Naive B cell (primary cell): ENCODE data around the gene ATG4B. TPM values are rescaled to one million over a fixed set of nuclear protein-coding genes. Genes with fewer than 3 reads are reported as not detected.
A peak's percentile ranks its signal among the peaks of the same experiment; 100 is the strongest.

Experiments used
- ATAC-seq, 2 donors: fragments of 150-1000 bp; cut with Tn5 transposase; 2 replicates each; pipeline ENCODE4 v1.10.0; 2021; ENCODE audit warnings: low read depth in 2 of 2, mild to moderate bottlenecking in 2 of 2, moderate library complexity in 2 of 2
- DNase-seq: peaks from one replicate; pipeline ENCODE4 v3.0.0; 2022
- H3K27ac Mint-ChIP-seq, 6 donors: one replicate each; pipeline ENCODE4 v1.8.0; 2020 to 2022; ENCODE audit warnings: mild to moderate bottlenecking in 6 of 6, mixed read lengths in 6 of 6, moderate library complexity in 5 of 6, inconsistent platforms in 2 of 6
- H3K27me3 Mint-ChIP-seq, 3 donors: one replicate each; pipeline ENCODE4 v1.8.0; 2021 to 2022; ENCODE audit warnings: mixed read lengths in 3 of 3, mild to moderate bottlenecking in 1 of 3
- H3K36me3 Mint-ChIP-seq, 2 donors: one replicate each; pipeline ENCODE4 v1.8.0; 2020 to 2022; ENCODE audit warnings: mixed read lengths in 2 of 2, inconsistent platforms in 1 of 2, mild to moderate bottlenecking in 1 of 2
- H3K4me1 Mint-ChIP-seq, 3 donors: one replicate each; pipeline ENCODE4 v1.8.0; 2020 to 2022; ENCODE audit warnings: mixed read lengths in 3 of 3, inconsistent platforms in 1 of 3, mild to moderate bottlenecking in 1 of 3, moderate library complexity in 1 of 3
- H3K4me3 Mint-ChIP-seq, 8 donors: one replicate each; pipeline ENCODE4 v1.8.0; 2020 to 2022; ENCODE audit warnings: mild to moderate bottlenecking in 8 of 8, mixed read lengths in 8 of 8, moderate library complexity in 8 of 8, inconsistent platforms in 2 of 8
- H3K9me3 Mint-ChIP-seq, 7 donors: one replicate each; pipeline ENCODE4 v1.8.0; 2020 to 2022; ENCODE audit warnings: mixed read lengths in 7 of 7, mild to moderate bottlenecking in 5 of 7, inconsistent platforms in 2 of 7, moderate library complexity in 1 of 7
- polyA plus RNA-seq, 6 donors: library from polyadenylated mRNA; unstranded; fragments of 300-500 nt; fragmentation: Illumina TruSeq; gene quantifications; one replicate each; pipeline ENCODE4 v1.2.3, GENCODE V29; 2021; ENCODE audit warnings: low read depth in 6 of 6

The ATG4B gene
- polyA plus RNA-seq, 6 donors from 2014 or later, result 61.5 to 74.6 (median 64.5) TPM

DNA sequence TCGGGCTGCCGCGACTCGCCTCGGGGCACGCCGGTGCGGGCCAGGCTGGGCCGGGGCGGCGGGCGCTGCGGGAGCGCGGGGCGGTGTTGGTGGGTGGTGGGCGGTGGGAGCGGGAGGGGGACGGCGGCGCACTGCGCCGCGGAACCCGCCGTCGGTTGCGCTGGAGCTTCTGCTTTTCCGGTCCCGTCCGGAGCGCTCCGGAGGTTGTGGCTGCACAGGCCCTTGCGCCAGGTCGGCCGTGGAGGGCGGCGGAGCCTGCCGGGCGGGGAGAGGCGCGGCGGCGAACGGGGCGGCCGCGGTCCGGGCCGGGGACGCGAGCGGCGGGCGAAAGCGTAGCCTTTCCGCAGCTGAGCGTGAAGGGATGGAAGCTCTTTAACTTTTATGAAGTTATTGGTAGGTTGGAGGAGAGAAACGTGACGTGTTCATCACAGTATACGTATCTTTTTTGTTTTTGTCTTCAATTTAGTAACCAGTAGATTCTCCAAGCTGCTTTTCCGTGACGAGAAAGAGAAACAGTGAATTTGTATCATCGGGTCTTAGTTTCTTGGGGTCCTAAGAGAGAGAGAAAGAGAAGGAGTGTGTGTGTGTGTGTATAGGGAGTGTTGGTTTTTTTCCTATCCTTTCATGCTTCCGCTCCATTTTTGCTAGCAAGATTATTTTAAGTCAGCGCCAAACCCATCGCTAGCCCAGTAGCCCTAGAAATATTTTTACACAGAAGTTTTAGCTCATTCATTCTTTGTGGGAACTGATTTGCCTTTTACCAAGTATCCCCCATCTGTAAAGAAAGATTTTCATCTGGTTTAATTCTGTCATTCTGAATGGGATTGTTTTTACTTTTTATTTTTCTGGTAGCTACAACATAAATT, 535 bp downstream of the ATG4B start:
- DNase-seq (peak; percentile 57), ATAC-seq (peak; percentile 43 to 45)
- no peaks in the 10 kb centered on the region for H3K27me3 Mint-ChIP-seq
- no peaks in the 10 kb centered on the region for H3K9me3 Mint-ChIP-seq
- H3K27ac Mint-ChIP-seq, result peak overlapping the region; percentile 84 to 96 (median 92)
- peak overlapping the region; percentile 77 to 96 (median 90) for H3K4me3 Mint-ChIP-seq
- no peaks in the 10 kb centered on the region for H3K36me3 Mint-ChIP-seq
- peaks cover 27 to 60% (median 55%) of the 10 kb centered on the region in 3 donors for H3K4me1 Mint-ChIP-seq

DNA sequence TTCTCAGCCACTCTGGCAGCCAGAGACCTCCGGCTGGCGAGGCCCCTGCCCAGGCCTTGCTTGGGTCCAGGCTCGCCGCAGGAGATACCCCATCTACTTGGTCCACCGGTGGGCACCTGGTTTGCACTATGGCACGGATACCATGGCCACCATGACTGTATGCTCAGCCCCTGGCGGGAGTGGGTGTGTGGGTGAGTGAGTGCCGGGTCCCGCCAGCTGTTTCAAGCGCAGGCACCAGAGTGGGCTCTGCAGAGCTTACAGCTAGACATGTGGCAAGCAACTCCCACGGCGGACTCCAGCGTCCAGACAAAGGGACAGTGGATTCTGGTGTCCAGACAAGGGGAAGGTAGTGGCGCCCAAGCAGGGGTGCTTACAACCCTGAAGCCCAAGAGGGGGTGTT, 1.4 kb downstream of the ATG4B start:
- ATAC-seq (no peak), DNase-seq (no peak)
- no peaks in the 10 kb centered on the region for H3K36me3 Mint-ChIP-seq
- no peaks in the 10 kb centered on the region for H3K9me3 Mint-ChIP-seq
- H3K27ac Mint-ChIP-seq, result peak overlapping the region in 3 of 6 donors; percentile 31 to 96 (median 95)
- peak overlapping the region in 7 of 8 donors; percentile 77 to 96 (median 90) for H3K4me3 Mint-ChIP-seq
- no peaks in the 10 kb centered on the region for H3K27me3 Mint-ChIP-seq
- peaks cover 29 to 60% (median 60%) of the 10 kb centered on the region in 3 donors for H3K4me1 Mint-ChIP-seq

DNA sequence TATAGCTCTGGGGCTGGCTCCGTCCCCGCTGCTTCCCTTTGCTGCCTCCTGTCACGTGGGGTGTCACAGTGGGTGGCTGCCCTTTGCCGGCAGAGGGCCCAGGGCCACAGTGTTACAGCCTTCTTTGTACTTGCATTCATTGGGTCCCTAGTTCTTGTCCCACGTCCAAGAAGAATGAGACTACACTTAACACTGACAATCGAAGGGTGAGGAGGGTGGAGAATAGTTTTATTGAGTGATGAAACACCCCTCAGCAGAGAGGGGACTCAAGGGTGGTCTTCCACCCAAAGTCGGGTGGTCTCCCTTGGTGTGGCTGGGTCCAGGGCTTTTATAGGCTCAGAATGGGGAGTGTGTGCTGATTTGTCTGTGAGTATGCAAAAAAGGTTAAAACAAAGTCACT, 1.9 kb downstream of the ATG4B start:
- Mint-ChIP-seq H3K36me3 (no peaks in the 10 kb centered on the region), H3K4me3 (peak overlapping the region in 7 of 8 donors; percentile 58 to 96 (median 77)), H3K4me1 (peaks cover 34 to 64% (median 62%) of the 10 kb centered on the region in 3 donors), H3K9me3 (no peaks in the 10 kb centered on the region), H3K27ac (peak overlapping the region in 3 of 6 donors; percentile 55 to 88 (median 69)), H3K27me3 (no peaks in the 10 kb centered on the region)
- DNase-seq (no peak), ATAC-seq (no peak)

DNA sequence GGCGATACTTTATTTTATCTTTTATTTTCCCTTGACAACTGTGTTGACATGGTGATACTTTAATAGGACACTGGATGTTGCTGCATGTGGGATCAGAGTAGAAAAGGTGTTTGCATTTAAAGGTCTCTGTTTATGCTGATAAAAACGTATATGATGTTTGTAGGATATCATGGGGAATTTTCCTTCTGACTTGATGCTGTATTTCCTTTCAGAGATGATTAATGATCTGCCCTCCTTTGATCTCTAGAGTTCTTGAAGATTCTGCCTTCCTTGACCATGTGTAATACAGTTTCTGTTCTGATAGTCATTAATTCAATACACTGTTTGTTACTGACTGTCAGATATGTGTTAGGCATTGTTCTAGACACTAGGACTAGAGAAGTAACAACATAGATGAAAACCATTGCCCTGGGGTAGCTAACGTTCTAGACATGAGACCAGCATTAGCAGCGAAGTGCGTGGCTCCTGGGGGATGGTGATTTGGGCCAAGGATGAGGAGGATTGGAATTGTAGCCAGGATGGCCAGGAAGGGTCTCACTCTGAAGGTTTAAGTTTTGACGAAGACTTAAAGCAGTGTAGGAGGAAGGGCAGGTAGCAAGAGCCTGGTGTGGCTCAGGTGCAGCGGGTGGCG, 2.8 kb downstream of the ATG4B start:
- H3K27ac Mint-ChIP-seq, result peak overlapping the region in 3 of 6 donors; percentile 6 to 86 (median 38)
- ATAC-seq (no peak), DNase-seq (no peak)
- no peaks in the 10 kb centered on the region for H3K9me3 Mint-ChIP-seq
- peak overlapping the region in 3 of 8 donors; percentile 37 to 90 (median 84) for H3K4me3 Mint-ChIP-seq
- H3K27me3 Mint-ChIP-seq, result no peaks in the 10 kb centered on the region
- H3K36me3 Mint-ChIP-seq, result no peaks in the 10 kb centered on the region
- H3K4me1 Mint-ChIP-seq, result peaks cover 34 to 66% (median 62%) of the 10 kb centered on the region in 3 donors

DNA sequence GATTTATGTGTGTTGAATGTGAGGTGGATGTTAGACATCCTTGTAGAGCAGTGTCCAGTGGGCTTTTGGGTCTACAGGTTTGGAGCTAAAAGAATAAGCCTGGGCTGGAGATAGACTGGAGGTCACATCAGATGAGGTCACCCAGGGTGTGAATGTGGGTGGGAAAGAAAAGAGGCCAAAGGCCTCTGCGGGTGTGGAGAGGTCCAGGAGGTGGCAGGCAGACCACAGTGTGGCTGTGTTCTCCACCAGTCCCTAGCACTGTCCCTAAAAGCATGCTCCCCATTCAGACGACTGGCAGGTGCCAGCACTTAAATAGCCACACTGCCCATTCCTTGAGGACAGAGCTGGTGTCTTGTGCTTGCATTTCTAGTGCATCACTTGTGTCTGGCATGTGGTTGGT, 4.1 kb downstream of the ATG4B start:
- Mint-ChIP-seq H3K9me3 (no peaks in the 10 kb centered on the region), H3K27me3 (no peaks in the 10 kb centered on the region), H3K36me3 (no peaks in the 10 kb centered on the region), H3K27ac (peak overlapping the region in 4 of 6 donors; percentile 6 to 86 (median 34)), H3K4me3 (peak overlapping the region in 2 of 8 donors; percentile 7 to 90), H3K4me1 (peaks cover 30 to 64% (median 52%) of the 10 kb centered on the region in 3 donors)
- DNase-seq (no peak), ATAC-seq (no peak)

DNA sequence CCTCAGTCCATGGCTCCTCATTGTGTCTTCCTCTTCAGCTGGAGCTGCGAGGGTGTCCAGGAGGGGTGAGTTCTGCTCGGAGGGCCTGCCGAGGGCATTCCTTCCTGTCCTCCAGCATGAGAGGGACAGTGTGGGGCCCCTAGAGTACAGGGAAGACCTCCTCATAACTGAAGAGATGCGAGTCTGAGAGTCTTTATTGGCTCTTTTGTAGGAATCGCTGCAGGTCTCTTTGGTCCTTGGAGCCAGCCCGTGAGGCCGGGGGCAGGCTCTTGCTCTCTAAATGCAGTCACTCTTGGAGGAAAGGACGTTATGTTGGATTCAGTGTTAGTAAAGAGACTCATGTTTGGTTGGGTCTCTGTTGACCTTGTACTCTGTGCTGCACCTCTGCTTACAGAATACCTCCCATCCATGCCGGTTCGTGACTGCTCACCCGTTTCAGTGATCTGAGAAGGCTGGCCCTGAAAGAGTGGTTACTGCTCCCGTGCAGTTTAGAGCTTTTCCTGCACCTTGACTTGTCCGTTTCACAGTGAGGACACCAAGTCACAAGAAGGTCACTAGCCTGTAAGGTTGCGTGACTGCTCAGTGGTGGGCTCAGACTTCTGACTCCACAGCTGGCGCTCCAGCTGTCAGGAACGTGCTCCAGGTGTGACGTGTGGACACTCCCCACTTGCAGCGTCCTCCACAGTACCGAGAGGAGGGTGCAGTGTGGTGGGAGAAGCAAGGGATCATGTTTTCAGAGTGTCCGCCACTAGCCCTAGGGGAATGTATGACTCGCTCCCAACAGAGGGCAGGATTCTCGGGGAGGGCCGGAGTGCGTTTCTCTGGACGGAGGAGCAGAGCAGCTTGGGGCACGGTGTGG, 7.8 kb downstream of the ATG4B start:
- H3K4me1 Mint-ChIP-seq, result peaks cover 16 to 48% (median 41%) of the 10 kb centered on the region in 3 donors
- H3K4me3 Mint-ChIP-seq, result no peak overlapping the region
- ATAC-seq, result no peak
- H3K9me3 Mint-ChIP-seq, result no peaks in the 10 kb centered on the region
- DNase-seq, result no peak
- no peaks in the 10 kb centered on the region for H3K36me3 Mint-ChIP-seq
- no peak overlapping the region for H3K27ac Mint-ChIP-seq
- H3K27me3 Mint-ChIP-seq, result no peaks in the 10 kb centered on the region

DNA sequence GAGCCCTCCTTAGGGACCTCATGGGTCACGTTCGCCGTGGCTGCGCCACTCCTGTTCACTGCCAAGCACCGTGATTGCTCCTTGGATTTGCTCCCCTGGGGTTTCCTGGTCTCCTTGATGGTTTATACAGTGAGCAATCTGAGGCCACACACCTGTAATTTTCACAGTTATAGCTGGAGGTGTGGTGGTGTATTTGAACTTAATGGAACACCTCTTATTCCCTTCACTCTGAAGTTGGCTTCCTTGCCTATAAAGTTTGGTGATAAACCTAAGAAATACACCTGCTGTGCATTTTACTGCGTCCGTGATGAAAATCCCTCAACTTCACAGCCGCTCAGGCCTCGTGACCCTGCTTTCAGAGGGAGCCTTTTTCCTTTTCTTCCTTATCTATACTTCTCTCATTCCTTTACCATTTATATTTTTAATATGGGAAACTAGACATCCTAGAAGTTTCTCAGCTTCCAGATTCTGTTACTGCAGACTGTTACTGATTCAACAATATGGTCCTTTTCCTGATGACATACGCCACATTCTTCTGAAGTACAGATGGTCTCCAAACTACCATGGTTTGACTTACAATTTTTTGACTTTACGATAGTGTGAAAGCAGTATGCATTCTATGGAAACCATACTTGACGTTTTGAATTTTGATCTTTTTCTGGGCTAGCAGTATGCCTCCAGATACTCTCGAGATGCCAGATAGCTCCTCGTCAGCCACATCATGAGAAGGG, 8.6 kb downstream of the ATG4B start:
- H3K36me3 Mint-ChIP-seq, result no peaks in the 10 kb centered on the region
- H3K9me3 Mint-ChIP-seq, result no peaks in the 10 kb centered on the region
- H3K4me3 Mint-ChIP-seq, result no peak overlapping the region
- DNase-seq (no peak), ATAC-seq (no peak)
- peaks cover 8 to 40% (median 39%) of the 10 kb centered on the region in 3 donors for H3K4me1 Mint-ChIP-seq
- H3K27ac Mint-ChIP-seq, result peak overlapping the region in 1 of 6 donors; percentile 88
- H3K27me3 Mint-ChIP-seq, result no peaks in the 10 kb centered on the region

DNA sequence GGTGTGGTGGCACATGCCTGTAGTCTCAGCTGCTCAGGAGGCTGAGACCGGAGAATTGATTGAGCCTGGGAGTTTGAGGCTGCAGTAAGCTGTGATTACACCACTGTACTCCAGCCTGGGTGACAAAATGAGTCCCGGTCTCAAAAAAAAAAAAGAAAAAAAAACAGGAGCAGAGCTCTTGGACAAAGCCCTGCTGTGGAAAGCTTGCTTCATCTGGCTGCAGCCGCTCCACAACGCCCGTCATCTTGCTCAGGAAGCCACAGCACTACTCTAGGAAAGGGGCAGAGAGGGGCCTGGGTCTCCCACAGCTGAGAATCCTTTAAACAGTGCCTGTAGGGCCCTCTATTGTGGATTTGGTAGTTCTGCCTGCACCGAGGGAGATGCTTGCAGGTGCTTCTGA, 11.0 kb downstream of the ATG4B start:
- Mint-ChIP-seq H3K9me3 (no peaks in the 10 kb centered on the region), H3K36me3 (peaks cover 0 to 4% of the 10 kb centered on the region in 2 donors), H3K4me1 (peaks cover 5 to 26% (median 20%) of the 10 kb centered on the region in 3 donors), H3K27ac (peak overlapping the region in 1 of 6 donors; percentile 30), H3K4me3 (no peak overlapping the region), H3K27me3 (no peaks in the 10 kb centered on the region)
- ATAC-seq (no peak), DNase-seq (no peak)

DNA sequence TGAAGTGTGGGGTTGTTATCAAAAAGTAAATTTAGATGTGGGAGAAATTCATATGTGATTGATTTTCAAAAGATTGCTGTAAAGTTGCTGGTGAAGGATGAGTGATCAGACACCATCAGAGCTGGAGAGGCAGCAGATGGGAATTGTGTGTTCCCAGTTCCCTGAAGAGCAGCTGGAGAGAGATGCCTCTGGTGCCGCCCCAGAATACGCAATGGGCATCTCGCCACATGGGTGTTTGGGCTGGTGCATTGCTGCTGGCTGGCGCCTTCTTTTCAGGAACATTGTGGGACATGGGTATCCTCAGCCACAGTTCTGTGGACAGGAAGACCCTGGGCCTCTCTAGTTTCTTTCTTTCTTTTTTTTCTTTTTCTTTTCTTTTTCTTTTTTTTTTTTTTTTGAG, 11.9 kb downstream of the ATG4B start:
- no peak for DNase-seq
- Mint-ChIP-seq H3K4me3 (no peak overlapping the region), H3K4me1 (peaks cover under 1 to 24% (median 11%) of the 10 kb centered on the region in 3 donors), H3K27me3 (no peaks in the 10 kb centered on the region), H3K9me3 (no peaks in the 10 kb centered on the region), H3K36me3 (peaks cover 0 to 4% of the 10 kb centered on the region in 2 donors), H3K27ac (no peak overlapping the region)
- ATAC-seq, result no peak

DNA sequence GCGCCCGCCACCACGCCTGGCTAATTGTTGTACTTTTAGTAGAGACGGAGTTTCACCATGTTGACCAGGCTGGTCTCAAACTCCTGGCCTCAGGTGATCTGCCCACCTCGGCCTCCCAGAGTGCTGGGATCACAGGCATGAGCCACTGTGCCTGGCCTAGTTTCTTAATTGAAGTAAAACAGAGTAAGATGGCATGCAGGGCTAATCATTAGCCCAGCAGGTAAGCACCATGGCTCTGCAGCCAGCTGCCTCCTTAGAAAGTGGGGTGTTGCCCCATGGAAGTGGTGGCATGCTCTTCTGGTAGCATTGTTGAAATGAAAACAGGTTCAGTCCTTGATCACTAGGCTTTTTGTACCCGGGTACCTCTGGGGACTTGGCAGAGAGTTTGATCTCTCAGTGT, 12.4 kb downstream of the ATG4B start:
- ATAC-seq, result no peak
- no peak overlapping the region for H3K27ac Mint-ChIP-seq
- H3K27me3 Mint-ChIP-seq, result no peaks in the 10 kb centered on the region
- H3K4me3 Mint-ChIP-seq, result no peak overlapping the region
- DNase-seq, result no peak
- H3K9me3 Mint-ChIP-seq, result no peaks in the 10 kb centered on the region
- peaks cover 0 to 18% (median 10%) of the 10 kb centered on the region in 3 donors for H3K4me1 Mint-ChIP-seq
- peaks cover 0 to 4% of the 10 kb centered on the region in 2 donors for H3K36me3 Mint-ChIP-seq

DNA sequence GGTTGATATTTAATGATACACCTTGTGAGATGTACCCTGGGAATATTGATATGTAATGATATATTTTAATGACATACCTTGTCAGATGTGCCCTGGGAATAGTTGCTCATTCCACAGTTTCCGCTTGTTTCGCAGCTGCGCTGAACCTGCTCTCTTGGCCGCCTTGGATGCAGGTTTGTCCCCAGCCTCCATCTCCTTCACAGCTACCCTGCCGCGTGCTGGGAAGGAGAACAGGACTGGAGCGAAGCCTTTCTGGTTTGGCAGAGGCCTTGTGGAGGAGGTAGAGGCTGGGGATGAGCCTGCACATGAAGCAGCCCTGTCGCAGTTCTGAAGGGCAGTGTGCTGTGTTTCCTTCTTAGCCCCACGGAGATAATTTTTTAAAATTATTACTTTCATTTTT, 14.6 kb downstream of the ATG4B start:
- DNase-seq (no peak), ATAC-seq (no peak)
- Mint-ChIP-seq H3K4me1 (peaks cover 0 to 18% (median 5%) of the 10 kb centered on the region in 3 donors), H3K36me3 (peaks cover 4 to 13% of the 10 kb centered on the region in 2 donors), H3K9me3 (no peaks in the 10 kb centered on the region), H3K27ac (peak overlapping the region in 1 of 6 donors; percentile 57), H3K4me3 (no peak overlapping the region), H3K27me3 (no peaks in the 10 kb centered on the region)

DNA sequence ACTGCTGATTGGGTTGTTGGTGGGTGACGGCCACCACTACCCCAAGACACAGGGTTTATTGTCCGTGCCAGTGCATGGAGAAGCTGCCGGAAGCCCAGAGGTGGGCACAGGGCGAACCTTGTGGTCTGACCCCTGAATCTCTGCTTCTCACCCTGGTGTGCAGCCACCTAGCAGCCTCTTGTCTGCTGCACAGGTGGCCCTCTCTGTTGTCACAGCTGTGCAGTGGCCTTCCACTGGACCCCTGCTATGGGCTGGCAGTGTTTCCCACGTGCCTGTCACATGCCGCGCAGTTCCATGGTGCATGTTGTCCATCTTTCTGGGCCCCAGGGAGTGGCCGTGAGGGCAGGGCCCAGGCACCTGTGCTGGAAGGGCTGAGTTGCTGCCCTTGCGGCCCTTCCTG, 15.2 kb downstream of the ATG4B start:
- Mint-ChIP-seq H3K27me3 (no peaks in the 10 kb centered on the region), H3K36me3 (peaks cover 4 to 18% of the 10 kb centered on the region in 2 donors), H3K4me3 (no peak overlapping the region), H3K4me1 (peaks cover 0 to 18% (median 5%) of the 10 kb centered on the region in 3 donors), H3K9me3 (no peaks in the 10 kb centered on the region), H3K27ac (no peak overlapping the region)
- ATAC-seq (no peak), DNase-seq (no peak)
